ENCODE results near the gene GABRB2. TPM values are rescaled to one million over a fixed set of nuclear protein-coding genes. Genes with fewer than 3 reads are reported as not detected.

The GABRB2 gene
- total RNA-seq, 1 experiment from 2014 or later, result not detected

GRCh38 chr5:161481922-161482321 lies 64.6 kb downstream of the GABRB2 start:
- TF ChIP-seq CTCF (IDR thresholded peaks at IDR 0.05; ENCODE audit: unreplicated experiment), result no peak
- intact Hi-C loops (cut with micrococcal nuclease; ENCODE audit: unreplicated experiment), result no loop called here
- DNase-seq, result no peak
- Mint-ChIP-seq H3K36me3 (ENCODE audit: insufficient read depth, unreplicated experiment) (no peaks in the 10 kb centered on the region), H3K4me3 (ENCODE audit: low read depth, unreplicated experiment) (no peak overlapping the region), H3K9me3 (ENCODE audit: low read depth, unreplicated experiment) (peaks cover 23% of the 10 kb centered on the region), H3K4me1 (ENCODE audit: low read depth, unreplicated experiment) (no peaks in the 10 kb centered on the region), H3K27me3 (ENCODE audit: unreplicated experiment) (no peaks in the 10 kb centered on the region), H3K27ac (ENCODE audit: unreplicated experiment) (no peak overlapping the region)
- CTCF ChIA-PET, result no interaction called here
- BruUV-seq (replicated peaks), result no TSS peak

- Mint-ChIP-seq H3K36me3 (ENCODE audit: insufficient read depth, unreplicated experiment) (no peaks in the 10 kb centered on the region), H3K27me3 (ENCODE audit: unreplicated experiment) (no peaks in the 10 kb centered on the region)
- BruUV-seq (replicated peaks), result no TSS peak
Measured at GRCh38 chr5:161471211-161471950, 75.1 kb downstream of the GABRB2 start.

GRCh38 chr5:161467703-161468102 lies 78.8 kb downstream of the GABRB2 start:
- no TSS peak for BruUV-seq (replicated peaks)
- H3K9me3 Mint-ChIP-seq (ENCODE audit: low read depth, unreplicated experiment), result peaks cover 14% of the 10 kb centered on the region
- intact Hi-C loops (cut with micrococcal nuclease; ENCODE audit: unreplicated experiment), result no loop called here
- no peaks in the 10 kb centered on the region for H3K36me3 Mint-ChIP-seq (ENCODE audit: insufficient read depth, unreplicated experiment)
- H3K4me1 Mint-ChIP-seq (ENCODE audit: low read depth, unreplicated experiment), result no peaks in the 10 kb centered on the region
- no peak for TF ChIP-seq CTCF (IDR thresholded peaks at IDR 0.05; ENCODE audit: unreplicated experiment)
- H3K27me3 Mint-ChIP-seq (ENCODE audit: unreplicated experiment), result no peaks in the 10 kb centered on the region
- CTCF ChIA-PET, result no interaction called here
- no peak overlapping the region for H3K4me3 Mint-ChIP-seq (ENCODE audit: low read depth, unreplicated experiment)
- H3K27ac Mint-ChIP-seq (ENCODE audit: unreplicated experiment), result no peak overlapping the region
- DNase-seq, result no peak

More at GRCh38 chr5:161471211-161471950, 75.1 kb downstream of the GABRB2 start:
- intact Hi-C loops (cut with micrococcal nuclease; ENCODE audit: unreplicated experiment), result no loop called here
- Mint-ChIP-seq H3K4me3 (ENCODE audit: low read depth, unreplicated experiment) (no peak overlapping the region), H3K27ac (ENCODE audit: unreplicated experiment) (no peak overlapping the region), H3K4me1 (ENCODE audit: low read depth, unreplicated experiment) (no peaks in the 10 kb centered on the region), H3K9me3 (ENCODE audit: low read depth, unreplicated experiment) (peaks cover 21% of the 10 kb centered on the region)
- TF ChIP-seq CTCF (IDR thresholded peaks at IDR 0.05; ENCODE audit: unreplicated experiment), result no peak
- no peak for DNase-seq
- CTCF ChIA-PET, result no interaction called here

- CTCF ChIA-PET, result no interaction called here
- intact Hi-C loops (cut with micrococcal nuclease; ENCODE audit: unreplicated experiment), result no loop called here
- H3K9me3 Mint-ChIP-seq (ENCODE audit: low read depth, unreplicated experiment), result peaks cover 4% of the 10 kb centered on the region
- no peak for DNase-seq
- H3K36me3 Mint-ChIP-seq (ENCODE audit: insufficient read depth, unreplicated experiment), result no peaks in the 10 kb centered on the region
- no peaks in the 10 kb centered on the region for H3K27me3 Mint-ChIP-seq (ENCODE audit: unreplicated experiment)
- H3K4me1 Mint-ChIP-seq (ENCODE audit: low read depth, unreplicated experiment), result no peaks in the 10 kb centered on the region
- TF ChIP-seq CTCF (IDR thresholded peaks at IDR 0.05; ENCODE audit: unreplicated experiment), result no peak
- no peak overlapping the region for H3K27ac Mint-ChIP-seq (ENCODE audit: unreplicated experiment)
- H3K4me3 Mint-ChIP-seq (ENCODE audit: low read depth, unreplicated experiment), result no peak overlapping the region
- no TSS peak for BruUV-seq (replicated peaks)
Measured at GRCh38 chr5:161460741-161461140, 85.8 kb downstream of the GABRB2 start.

Measured in Calu3 (cell line).